ENCODE measurements around the gene KCNK17.

The KCNK17 gene

GRCh38 chr6:39302011-39302410, 12.2 kb downstream of the KCNK17 start:
- DNase-seq = no peak

DNA sequence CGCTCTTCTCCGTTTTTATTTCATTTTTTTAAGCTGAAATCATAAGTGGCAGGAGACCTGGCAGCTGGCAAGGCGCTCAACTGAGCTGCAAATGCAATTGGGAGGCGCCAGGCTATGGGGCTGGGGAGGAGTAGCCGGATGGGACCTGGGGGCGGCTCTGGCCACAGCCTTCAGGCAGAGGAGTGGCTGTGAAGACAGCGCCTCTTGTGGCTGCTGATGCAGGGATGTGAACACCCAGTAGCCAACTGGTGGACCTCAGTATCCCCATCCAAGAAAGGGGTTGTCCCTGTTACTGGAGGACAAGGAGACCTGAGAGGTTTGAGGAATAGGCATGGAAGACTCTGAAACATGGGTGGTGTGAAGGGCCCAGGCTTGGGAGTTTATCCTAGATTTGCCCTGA, 12.6 kb downstream of the KCNK17 start:
- no peak for DNase-seq

DNA sequence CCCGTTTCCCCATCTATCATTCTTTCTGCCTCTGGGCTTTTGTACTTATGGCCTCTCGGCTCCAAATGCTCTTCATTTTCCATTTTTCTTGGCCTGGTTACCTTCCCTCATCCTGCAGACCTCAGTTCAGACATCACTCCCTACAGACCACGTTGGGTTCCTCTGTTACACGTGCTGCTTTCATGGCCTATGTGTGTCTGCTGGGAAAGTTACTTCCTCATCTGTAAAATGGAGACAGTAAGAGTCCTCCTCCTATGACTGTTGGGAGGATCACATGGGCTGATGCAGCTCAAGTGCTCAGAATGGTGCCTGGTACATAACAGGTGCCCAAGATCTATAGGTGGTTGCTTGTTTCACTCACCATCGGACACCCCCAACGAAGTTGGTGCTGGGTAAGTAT, 13.5 kb downstream of the KCNK17 start:
- DNase-seq = peak; percentile 37 to 75 (median 56)

GRCh38 chr6:39298061-39298460, 16.2 kb downstream of the KCNK17 start:
- DNase-seq = no peak

DNA sequence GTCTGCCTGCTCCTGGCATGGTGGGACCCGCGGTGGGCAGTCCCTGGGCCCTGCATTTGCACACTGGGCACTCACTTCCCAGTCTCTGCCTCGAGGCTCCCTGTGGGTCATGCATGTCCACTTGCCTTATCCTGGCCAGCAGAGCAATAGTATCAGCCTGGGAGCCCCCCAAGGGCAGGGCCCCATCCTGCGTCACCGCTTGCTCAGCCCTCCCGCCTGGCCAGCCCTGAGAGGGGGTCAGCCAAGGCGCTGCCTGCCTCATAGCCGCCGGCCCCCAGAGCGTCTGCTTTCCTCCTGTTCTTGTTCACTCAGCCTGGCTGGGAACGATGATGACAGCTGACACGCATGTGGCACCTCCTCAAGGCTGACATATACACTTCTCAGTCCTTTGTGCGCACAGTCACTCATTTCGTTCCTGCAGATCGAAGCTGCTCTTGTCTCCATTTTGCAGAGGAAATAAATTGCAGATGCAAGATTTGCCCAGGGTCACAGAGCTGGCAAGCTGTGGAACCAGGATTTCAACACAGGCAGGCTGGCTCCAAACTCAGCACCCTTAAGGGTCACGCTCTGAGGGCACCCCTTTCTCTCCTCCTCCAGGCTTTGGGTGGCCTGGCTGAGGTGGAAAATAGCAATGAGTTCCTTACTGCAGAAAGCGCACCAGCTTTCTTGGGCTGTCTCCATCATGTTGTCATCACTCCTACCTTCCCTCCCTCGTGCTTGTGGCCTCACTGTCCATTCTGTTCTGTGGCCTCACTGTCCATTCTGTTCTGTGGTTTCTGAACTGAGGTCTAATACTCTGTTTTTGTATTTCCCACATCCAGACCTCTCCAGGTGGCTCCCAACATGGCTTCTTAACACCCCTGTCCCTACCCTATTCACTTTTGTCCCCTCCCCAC, 17.2 kb downstream of the KCNK17 start:
- DNase-seq = no peak

DNA sequence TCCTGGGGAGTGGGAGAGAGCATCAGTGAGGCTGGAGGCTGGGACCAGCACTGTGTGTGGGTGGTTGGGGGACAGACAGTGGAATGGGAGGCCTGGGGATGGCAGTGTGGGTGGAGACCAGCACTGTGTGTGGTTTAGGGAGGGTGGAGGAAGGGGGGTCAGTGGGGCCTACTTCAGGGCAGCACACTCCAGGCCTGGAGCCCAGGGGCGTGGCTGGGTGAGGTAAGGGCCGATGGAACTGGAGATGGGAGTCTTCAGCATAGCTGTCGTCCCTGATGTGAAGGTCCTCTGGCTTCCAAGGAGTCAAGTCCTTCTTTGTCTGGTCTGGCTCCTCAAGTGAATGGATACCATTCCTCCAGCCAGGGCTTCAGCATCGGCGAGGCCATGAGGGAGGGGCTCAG, 18.6 kb downstream of the KCNK17 start:
- no peak for DNase-seq

DNA sequence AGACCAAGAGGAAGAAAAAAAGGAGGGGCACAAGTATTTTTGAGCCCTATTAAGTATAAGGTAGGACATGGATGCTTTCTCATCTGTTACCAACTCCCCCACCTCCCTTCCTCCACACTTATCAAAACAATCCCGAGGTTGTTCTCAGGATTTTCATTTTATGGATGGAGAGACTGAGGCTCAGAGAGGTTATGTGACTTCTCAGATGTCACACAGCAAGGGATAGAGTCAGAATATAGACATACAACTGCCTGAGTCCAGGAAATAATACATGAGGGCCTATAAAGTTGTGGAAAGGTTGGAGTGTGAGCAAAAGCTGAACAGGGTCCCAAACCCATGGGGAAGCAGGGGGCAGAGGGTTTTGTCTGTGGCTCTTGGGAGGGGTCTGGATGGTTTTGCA, 19.3 kb downstream of the KCNK17 start:
- no peak for DNase-seq

GRCh38 chr6:39294133-39294532, 20.1 kb downstream of the KCNK17 start:
- DNase-seq = peak in 3 of 4 experiments; percentile 19 to 62 (median 37)

DNA sequence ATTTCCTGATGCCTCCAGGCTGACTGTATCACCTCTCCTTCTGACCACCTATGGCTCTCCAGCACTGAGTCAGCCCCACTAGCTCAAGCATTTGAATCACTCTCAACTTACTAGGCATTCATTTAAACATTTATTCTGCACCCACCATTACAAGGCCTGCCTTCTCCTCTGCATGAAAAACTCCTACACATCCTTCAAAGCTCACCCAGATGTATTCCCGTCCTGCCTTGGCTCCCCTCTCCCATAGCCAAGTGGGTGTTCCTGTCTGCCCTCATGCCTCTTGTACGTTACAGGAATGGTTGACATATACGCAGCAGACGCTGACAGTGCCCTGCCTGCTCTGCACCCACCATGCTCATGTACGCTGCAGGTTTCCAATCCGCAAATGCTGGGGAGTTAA, 21.6 kb downstream of the KCNK17 start:
- DNase-seq = no peak

GRCh38 chr6:39289490-39289889, 24.7 kb downstream of the KCNK17 start:
- peak; percentile 22 to 83 (median 56) for DNase-seq

DNA sequence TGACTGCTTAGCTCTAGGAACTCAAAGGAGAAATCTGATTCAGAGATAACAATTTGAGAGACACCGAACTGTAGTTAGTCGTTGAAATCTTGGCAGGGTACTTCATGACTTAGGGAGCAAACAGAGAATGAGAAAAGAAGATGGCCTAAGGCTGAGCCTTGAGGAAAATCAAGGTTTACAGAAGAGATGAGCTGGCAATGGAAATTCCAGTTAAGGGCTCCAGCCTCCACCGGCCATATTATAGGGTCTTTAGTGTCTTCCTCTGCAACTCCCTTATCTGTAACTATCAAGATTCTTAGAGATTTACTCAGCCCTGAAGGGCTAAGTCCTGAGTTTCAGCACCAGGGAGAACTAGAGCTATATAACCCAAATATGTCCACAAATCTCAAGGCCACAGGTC, 26.6 kb downstream of the KCNK17 start:
- DNase-seq = no peak

- peak in 2 of 4 experiments; percentile 51 to 60 for DNase-seq
Observed at GRCh38 chr6:39286596-39286995, 27.6 kb downstream of the KCNK17 start.

- peak in 3 of 4 experiments; percentile 29 to 58 (median 41) for DNase-seq
Observed at GRCh38 chr6:39282774-39283173, 31.4 kb downstream of the KCNK17 start.

DNA sequence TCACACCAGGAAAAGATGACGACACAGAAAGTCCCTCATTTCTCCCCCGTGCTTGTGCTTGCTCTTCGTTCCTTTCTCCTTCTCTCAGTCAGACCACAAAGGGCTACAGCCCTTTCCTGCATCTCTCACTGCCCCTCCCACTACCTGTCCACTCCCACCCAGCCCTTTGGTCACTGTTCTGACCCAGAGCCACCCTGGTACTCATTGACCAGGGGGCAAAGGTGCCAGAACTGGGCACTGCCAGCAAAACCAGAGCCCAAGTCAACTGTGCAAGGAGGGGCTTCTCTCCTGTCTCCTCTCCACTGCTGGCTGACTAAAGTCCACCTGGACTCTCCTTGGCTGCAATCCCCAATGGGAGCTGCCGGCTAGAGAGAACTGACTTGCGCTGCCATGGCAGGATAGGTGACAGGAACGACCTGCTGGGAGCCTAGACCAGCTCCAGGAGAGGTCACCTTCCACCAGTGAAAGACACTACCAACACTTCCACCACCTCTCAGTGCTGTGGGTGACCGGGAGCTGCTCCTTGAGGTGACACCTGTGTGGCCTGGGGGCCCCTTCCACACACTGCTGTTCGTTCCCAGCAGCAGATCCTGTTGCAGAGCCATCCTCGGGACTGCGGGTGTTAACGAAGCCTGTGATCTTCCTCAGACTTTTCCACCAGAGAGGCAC, 32.8 kb downstream of the KCNK17 start:
- no peak for DNase-seq

GRCh38 chr6:39280247-39280731, 33.9 kb downstream of the KCNK17 start:
- peak; percentile 19 to 41 (median 35) for DNase-seq

DNA sequence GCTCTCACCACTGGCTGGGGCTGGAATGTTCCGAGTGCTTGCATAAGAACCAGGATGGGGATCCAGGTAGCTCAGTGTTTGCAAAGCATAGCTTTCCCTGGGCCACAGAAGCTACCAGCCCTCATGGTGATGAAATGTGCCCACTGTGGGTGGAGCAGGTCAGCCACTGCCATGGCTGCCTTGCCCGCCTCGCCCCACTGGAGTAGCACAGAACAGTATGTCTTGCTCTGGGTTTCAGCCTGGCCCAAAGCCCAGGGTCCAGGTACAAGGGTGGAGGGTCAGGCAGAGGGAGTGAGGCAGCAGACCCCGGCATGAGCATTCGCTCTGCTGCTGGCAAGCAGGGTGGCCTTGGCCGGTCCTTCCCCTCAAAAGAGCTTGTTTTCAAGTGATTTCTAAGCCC, 34.7 kb downstream of the KCNK17 start:
- no peak for DNase-seq

- no peak for DNase-seq
Observed at GRCh38 chr6:39276379-39276995, 37.7 kb downstream of the KCNK17 start.

DNA sequence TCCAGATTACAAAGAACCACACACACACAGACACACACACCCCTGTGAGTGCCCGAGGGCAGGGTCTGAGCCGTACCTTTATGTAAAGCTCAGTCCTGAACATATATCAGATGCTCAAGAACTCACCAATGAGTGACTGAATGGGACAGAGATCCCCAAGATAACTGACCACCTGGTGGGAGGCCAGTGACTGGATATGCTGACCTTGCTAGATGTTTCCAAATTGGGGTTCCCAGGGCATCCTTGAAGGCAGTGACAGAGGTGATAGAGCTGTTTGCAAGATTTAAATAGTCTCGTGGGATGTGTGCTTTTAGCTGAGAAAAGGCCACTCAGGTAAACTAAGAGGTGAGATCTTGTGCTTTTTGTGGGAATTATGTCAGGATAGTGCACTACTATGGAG, 39.3 kb downstream of the KCNK17 start:
- no peak for DNase-seq

- DNase-seq = no peak
Observed at GRCh38 chr6:39274471-39274870, 39.7 kb downstream of the KCNK17 start.

- no peak for DNase-seq
Observed at GRCh38 chr6:39273406-39273821, 40.8 kb downstream of the KCNK17 start.

DNA sequence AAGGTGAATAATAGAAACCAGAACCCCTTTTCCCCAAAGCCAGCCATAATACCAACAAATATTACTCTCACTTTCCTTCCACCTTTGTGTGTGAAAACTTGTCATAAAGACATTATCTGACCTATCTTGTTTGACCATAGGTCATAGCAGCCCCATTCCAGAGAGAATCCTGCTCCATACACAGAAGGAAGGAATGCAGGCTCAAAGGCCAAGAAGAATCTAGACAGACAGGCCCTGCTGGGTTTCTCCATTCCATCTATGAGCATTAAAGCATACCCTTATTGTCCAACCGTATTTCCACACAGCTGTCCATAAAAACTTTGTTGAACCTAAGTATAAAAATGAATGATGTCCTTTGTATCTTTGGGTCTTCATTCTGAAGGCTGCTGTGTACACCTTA, 44.3 kb downstream of the KCNK17 start:
- no peak for DNase-seq

DNA sequence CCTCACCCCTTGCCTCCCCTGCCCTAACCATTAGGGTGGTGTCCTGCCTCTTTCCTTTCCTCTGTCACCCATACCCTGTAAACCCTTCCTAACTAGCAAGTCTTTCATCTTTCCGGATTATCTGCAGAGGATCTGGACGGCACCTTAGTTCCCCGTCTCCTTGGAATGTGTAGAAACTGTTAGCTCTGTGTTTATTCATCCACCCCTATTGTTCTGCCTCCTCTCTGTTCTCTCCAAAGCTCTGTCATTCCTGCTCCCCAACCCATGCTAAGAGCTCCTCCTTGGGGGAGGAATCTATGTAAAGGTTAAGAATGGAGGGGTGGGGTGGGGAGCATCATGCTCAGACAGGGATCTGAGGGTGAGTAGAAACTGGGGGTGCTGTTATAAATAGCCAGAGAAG, 45.5 kb downstream of the KCNK17 start:
- no peak for DNase-seq

GRCh38 chr6:39268171-39268570, 46.0 kb downstream of the KCNK17 start:
- no peak for DNase-seq
